HG02763 (cell line): Measurements from ENCODE around the gene CT45A10.
"Not testable (repeated sequence)": the region's sequence is repeated elsewhere in the genome, so short reads cannot be mapped to it uniquely, and the experiment has no call there.

Experiments
- ATAC-seq: cut with Tn5 transposase; IDR thresholded peaks from one replicate; pipeline ENCODE4 v1.9.1; 2021; ENCODE audit warnings: mild to moderate bottlenecking, moderate library complexity; ENCODE audit not compliant: unreplicated experiment

Gene CT45A10, protein sequence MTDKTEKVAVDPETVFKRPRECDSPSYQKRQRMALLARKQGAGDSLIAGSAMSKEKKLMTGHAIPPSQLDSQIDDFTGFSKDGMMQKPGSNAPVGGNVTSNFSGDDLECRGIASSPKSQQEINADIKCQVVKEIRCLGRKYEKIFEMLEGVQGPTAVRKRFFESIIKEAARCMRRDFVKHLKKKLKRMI

DNA sequence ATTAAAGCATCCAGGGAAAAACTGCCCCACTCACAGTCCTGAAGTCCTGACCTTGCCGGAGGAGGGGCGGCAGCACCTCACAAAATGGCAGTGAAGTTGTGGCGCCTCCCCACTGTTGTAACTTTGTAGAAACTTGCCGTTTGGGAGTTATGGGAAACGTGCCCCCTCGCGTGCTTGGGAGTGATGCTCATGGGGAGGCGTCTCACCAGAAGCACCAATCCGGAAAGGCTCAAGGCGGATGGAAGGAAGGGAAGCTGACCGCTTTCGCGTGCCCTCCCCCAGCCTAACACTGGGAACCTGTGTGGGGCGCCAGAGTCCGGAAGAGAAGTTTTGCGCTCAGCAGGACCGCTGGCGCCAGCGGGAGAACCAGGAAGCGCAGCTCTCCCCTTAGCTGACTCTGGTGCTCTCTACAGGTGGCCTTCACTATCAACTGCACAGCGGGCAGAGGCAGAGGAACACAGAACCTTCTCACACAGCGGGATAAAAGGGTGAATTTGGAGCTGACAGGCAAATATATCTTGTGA, at the start of gene CT45A10, which contains the start of gene SAGE1:
CT45A10 (minus strand) TSS at position 151 of the 524 bp plus-strand sequence. CDS start 8,100 bp downstream, outside the sequence.
SAGE1 (plus strand) TSS at position 423 of the 524 bp plus-strand sequence. CDS start 2,527 bp downstream, outside the sequence.
- no peak for ATAC-seq

- peak; percentile 82 for ATAC-seq
Measured at GRCh38 chrX:135931644-135932487, 38.6 kb upstream of the CT45A10 start.

DNA sequence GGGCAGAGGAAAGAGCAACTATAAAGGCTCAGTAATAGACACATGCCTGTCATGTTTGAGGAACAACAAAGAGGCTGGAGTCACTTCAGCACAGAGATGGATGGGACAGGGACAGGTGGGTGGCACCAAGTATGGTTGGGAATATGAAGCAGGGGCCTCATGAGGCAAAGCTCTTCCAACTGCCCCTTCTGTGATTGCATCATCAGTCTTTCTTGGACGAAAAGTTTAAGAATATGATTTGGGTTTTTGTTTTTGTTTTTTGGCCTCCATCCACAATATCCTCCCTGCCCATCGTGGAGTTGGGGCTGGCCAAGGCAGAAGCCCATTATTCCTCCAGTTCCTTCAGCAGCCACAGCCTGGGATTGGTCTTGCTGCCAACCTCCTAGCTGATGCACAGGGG, 34.7 kb upstream of the CT45A10 start:
- no peak for ATAC-seq

DNA sequence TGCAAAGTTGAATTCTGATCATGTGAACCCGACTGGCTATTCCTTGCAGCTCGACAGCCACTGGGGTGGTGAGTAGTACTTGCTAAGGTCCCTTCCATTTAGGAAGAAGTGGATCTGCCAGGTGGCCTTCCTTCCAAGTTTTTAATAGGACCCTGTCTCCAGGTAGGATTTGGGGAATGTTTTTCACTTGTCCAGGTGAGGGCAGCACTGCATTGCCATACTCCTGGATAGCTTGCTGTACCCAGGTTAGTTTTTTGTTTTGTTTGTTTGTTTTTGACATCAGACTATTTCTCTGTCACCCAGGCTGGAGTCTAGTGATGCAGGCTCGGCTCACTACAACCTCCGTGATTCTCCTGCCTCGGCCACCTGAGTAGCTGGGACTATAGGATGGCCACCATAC, 30.1 kb upstream of the CT45A10 start:
- no peak for ATAC-seq

DNA sequence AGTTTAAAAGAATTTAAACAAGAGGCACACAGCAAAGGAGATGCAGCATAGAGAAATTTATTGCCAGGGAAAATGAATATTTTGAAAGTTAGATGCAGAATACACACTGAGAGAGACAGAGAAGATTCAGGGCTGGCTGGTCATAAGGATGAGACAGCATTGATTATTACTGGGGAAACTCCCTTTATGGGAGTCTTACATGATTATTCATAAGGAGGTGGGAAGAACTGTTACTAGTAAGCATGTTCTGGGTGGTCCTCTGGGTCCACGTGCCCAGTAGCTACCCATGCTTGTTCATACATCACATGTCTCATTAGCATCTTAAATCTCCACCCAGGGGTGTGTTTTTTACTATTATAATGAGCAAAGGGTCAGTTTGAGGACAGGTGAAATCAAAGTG, 27.3 kb upstream of the CT45A10 start:
- ATAC-seq = not testable (repeated sequence)

GRCh38 chrX:135914404-135914803, 21.2 kb upstream of the CT45A10 start:
- no peak for ATAC-seq

GRCh38 chrX:135910251-135910650, 17.0 kb upstream of the CT45A10 start:
- no peak for ATAC-seq

DNA sequence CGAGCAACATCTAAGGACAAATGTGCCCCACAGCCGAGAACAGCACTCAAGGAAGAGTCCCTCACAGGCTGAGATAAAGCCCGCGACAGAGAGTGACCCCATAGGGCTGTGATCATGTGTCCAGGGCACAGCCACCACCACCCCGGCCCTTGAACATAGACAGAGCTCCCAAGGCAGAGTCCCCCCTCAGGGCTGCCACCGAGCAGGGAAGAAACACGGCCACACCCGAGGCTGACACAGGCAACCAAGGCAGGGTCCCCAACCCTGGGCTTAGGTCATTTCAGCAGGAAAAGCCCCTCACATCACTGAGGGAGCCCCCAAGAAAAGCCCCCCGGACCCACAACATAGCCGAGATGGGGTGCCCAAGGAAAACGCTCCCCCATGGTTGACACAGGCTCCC, 463 bp downstream of the CT45A10 start:
- no peak for ATAC-seq

- ATAC-seq = no peak
Measured at GRCh38 chrX:135890087-135890585, 3.1 kb downstream of the CT45A10 start.

- ATAC-seq = not testable (repeated sequence)
Measured at GRCh38 chrX:135888976-135889375, 4.3 kb downstream of the CT45A10 start.

GRCh38 chrX:135888230-135888629, 5.0 kb downstream of the CT45A10 start:
- not testable (repeated sequence) for ATAC-seq

DNA sequence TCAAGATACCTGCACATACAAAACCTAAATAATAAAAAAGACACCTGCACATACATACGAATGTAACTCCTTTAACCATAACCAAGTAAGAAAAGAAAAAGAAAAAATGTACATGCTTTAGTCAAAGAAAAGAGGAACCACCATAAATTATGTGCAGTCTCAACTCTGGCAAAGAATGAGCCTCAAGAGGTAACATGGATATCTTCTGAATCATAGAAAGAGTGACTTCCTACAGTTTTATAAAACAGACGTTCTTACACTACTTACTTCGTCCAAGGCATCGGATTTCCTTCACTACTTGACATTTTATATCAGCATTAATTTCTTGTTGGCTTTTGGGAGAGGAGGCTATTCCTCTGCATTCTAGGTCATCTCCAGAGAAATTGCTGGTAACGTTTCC, 10.5 kb downstream of the CT45A10 start:
- not testable (repeated sequence) for ATAC-seq

DNA sequence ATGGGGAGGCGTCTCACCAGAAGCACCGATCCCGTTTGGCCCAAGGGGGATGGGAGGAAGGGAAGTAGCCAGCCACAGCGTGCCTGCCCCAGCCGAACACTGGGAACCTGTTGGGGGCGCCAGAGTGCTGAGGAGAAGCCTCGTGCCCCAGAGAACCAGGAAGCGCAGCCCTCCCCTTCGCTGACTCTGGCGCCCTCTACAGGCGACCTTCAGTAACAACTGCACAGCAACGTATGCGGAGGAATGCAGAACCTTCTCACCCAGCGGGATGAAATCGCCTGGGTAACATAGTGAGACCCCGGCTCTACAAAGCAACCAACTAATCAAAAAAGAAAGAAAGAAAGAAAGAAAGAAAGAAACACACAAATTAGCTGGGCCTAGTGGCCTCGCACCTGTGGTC, 21.5 kb downstream of the CT45A10 start, which contains the start of gene CT45A9:
CT45A9 (minus strand) TSS at position 101 of the 400 bp plus-strand sequence. CDS start 3,751 bp downstream, outside the sequence.
- not testable (repeated sequence) for ATAC-seq

- ATAC-seq = not testable (repeated sequence)
Measured at GRCh38 chrX:135854438-135854837, 38.8 kb downstream of the CT45A10 start, which contains the start of gene CT45A8. Gene CT45A8 (minus strand): TSS chrX:135854538. CDS start chrX:135850783, 3,755 bp downstream.

DNA sequence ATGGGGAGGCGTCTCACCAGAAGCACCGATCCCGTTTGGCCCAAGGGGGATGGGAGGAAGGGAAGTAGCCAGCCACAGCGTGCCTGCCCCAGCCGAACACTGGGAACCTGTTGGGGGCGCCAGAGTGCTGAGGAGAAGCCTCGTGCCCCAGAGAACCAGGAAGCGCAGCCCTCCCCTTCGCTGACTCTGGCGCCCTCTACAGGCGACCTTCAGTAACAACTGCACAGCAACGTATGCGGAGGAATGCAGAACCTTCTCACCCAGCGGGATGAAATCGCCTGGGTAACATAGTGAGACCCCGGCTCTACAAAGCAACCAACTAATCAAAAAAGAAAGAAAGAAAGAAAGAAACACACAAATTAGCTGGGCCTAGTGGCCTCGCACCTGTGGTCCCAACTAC, 56.1 kb downstream of the CT45A10 start, which contains the start of gene CT45A7:
CT45A7 (minus strand) TSS at position 101 of the 400 bp plus-strand sequence. CDS start 3,747 bp downstream, outside the sequence.
- not testable (repeated sequence) for ATAC-seq
